ENCODE data around the gene GSG1L. TPM values are rescaled to one million over a fixed set of nuclear protein-coding genes. Genes with fewer than 3 reads are reported as not detected.

Gene GSG1L
- total RNA-seq, 2 experiments from 2014 or later: not detected

DNA sequence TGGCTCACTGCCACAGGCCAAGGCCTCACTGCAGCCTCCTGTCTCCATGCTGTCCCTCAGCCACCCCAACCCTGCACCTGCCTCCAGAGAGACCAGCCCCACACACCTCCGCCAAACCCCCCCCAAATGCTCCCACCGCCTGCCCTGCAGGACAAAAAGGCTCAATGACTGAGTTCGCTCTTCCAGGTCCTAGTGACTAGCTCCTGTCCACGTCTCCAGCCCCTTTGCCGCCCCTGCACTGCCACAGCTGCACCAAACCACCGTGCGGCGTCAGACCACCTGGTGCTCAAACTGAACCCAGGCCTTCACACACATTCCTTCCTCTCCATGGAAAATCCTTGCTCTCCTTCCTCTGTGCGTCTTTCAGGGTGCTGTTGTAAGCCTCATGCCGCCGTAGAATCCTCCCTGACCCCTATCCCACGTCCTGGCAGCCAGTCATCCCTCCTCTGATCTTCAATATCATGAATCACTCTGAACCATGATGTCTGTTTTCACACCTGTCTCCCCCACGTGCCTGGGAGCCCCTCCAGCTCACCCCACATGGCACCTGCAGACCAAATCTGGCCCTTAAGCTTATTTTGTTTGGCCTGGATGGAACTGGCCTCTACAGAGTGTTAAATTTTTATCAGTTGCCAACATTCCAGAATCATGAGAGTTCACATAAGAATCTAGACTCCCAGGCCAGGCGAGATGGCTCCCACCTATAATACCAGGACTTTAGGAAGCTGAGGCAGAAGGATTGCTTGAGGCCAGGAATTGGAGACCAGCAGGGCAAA, 4.3 kb upstream of the GSG1L start:
- DNase-seq (no peak), ATAC-seq (no peak)
- intact Hi-C loops (cut with micrococcal nuclease): no loop called here
- H3K4me1 Mint-ChIP-seq (ENCODE audit: low read depth): no peaks in the 10 kb centered on the region
- CTCF ChIA-PET: interaction anchor here (1.5 to 1.9 kb wide), 2 partner anchors 95 to 150 kb away, joined by 5 to 8 read pairs; no protein-coding TSS in a partner anchor
- no peak for TF ChIP-seq CTCF (IDR thresholded peaks at IDR 0.05)
- peaks cover 16% of the 10 kb centered on the region for H3K27me3 Mint-ChIP-seq
- H3K9me3 Mint-ChIP-seq: no peaks in the 10 kb centered on the region
- no peak overlapping the region for H3K4me3 Mint-ChIP-seq
- H3K27ac Mint-ChIP-seq: no peak overlapping the region
- H3K36me3 Mint-ChIP-seq (ENCODE audit: low read depth): no peaks in the 10 kb centered on the region
- POLR2A ChIA-PET: no interaction called here

DNA sequence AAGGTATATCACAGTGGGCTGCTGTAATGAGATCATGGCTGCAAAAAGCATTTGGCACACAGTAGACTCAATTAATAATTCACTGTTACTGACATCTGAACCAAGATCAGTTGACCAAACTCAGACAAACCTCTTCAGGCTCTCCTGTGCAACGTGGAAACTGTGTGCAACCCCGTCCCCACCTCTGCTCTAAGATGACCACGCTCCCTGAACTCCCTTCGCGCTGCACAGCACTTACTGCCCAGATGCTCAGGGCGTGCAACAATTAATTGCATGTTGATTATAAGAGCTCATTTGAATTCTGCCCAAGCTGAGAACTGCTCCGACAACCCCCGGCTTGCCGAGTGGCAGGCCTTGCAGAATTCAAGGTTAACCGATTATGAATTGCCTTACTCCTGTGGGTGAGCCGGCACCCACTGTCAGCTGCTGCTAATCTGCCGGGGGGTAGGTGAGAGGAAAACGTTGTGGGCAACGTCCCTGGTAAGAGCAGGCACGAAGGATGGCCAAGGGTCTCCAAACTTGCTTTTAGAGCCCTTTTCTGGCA, 1.3 kb upstream of the GSG1L start:
- no peak for DNase-seq
- Mint-ChIP-seq H3K27ac (no peak overlapping the region), H3K27me3 (peaks cover 34% of the 10 kb centered on the region), H3K9me3 (no peaks in the 10 kb centered on the region), H3K4me1 (ENCODE audit: low read depth) (no peaks in the 10 kb centered on the region), H3K36me3 (ENCODE audit: low read depth) (no peaks in the 10 kb centered on the region), H3K4me3 (no peak overlapping the region)
- intact Hi-C loops (cut with micrococcal nuclease): no loop called here
- TF ChIP-seq CTCF (IDR thresholded peaks at IDR 0.05): no peak
- ATAC-seq: no peak
- ChIA-PET POLR2A (interaction anchor here (0.6 kb wide), 1 partner anchor 167 kb away, joined by 4 read pairs; no protein-coding TSS in a partner anchor), CTCF (interaction anchor here (1.1 to 1.7 kb wide), 2 partner anchors 92 to 153 kb away, joined by 5 to 8 read pairs; no protein-coding TSS in a partner anchor)

DNA sequence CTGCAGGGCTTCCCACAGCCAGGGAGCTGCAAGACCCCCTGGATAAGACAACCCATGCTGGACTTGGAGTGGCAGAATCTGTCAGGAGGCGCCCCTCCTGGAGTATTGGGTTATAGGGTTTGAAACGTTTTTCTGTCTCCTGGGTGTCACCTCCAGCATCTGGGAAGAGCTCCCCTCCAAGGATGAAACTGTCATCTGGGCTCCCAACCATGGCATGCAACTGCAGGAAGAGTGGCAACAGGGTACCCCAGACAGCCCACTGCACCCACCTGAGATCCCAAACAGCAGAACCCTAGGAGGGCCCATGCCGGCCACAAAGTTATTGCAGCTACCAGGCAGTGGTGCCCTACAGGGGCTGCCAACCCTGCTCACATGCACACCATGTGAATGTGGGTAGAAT, 636 bp upstream of the GSG1L start:
- H3K27me3 Mint-ChIP-seq: peaks cover 40% of the 10 kb centered on the region
- no peak overlapping the region for H3K27ac Mint-ChIP-seq
- POLR2A ChIA-PET: no interaction called here
- CTCF ChIA-PET: interaction anchor here (1.1 to 1.7 kb wide), 2 partner anchors 92 to 154 kb away, joined by 5 to 8 read pairs; no protein-coding TSS in a partner anchor
- H3K9me3 Mint-ChIP-seq: no peaks in the 10 kb centered on the region
- TF ChIP-seq CTCF (IDR thresholded peaks at IDR 0.05): no peak
- DNase-seq (no peak), ATAC-seq (no peak)
- no peaks in the 10 kb centered on the region for H3K4me1 Mint-ChIP-seq (ENCODE audit: low read depth)
- H3K36me3 Mint-ChIP-seq (ENCODE audit: low read depth): no peaks in the 10 kb centered on the region
- H3K4me3 Mint-ChIP-seq: no peak overlapping the region
- intact Hi-C loops (cut with micrococcal nuclease): no loop called here

GRCh38 chr16:28062847-28063521, 530 bp downstream of the GSG1L start:
- ChIA-PET POLR2A (no interaction called here), CTCF (interaction anchor here (3.3 kb wide), 1 partner anchor 8 kb away, joined by 14 read pairs; no protein-coding TSS in a partner anchor)
- DNase-seq: peak; percentile 14
- no peak overlapping the region for H3K27ac Mint-ChIP-seq
- peaks cover 43% of the 10 kb centered on the region for H3K27me3 Mint-ChIP-seq
- no peak for ATAC-seq
- peaks cover 5% of the 10 kb centered on the region for H3K4me1 Mint-ChIP-seq (ENCODE audit: low read depth)
- H3K9me3 Mint-ChIP-seq: no peaks in the 10 kb centered on the region
- no peak for TF ChIP-seq CTCF (IDR thresholded peaks at IDR 0.05)
- intact Hi-C loops (cut with micrococcal nuclease): no loop called here
- no peaks in the 10 kb centered on the region for H3K36me3 Mint-ChIP-seq (ENCODE audit: low read depth)
- H3K4me3 Mint-ChIP-seq: no peak overlapping the region

All from activated CD8-positive, alpha-beta T cell treated with anti-CD3 and anti-CD28 coated beads for 36 hours (primary cell).